Omental fat pad (tissue), 4 donors: ENCODE results near the gene MAST4. TPM values are rescaled to one million over a fixed set of nuclear protein-coding genes. Genes with fewer than 3 reads are reported as not detected.

Experiments used
- ATAC-seq: fragments of 150-250 bp; one replicate; pipeline ENCODE4 v1.9.1; 2016; ENCODE audit warnings: mild to moderate bottlenecking, moderate library complexity; ENCODE audit not compliant: low FRiP score
- DNase-seq: peaks from one replicate; pipeline ENCODE4 v3.0.0-alpha.2; 2019; ENCODE audit warnings: low spot score
- total RNA-seq, 4 donors: library from RNA; depleted of rRNA; stranded (reverse); fragments of >200 nt; gene quantifications; one replicate each; pipeline ENCODE4 v1.1.0, GENCODE V29; 2016
- TF ChIP-seq, protein P1 (sequence below), 3 donors: fragments of 450-650 bp; IDR thresholded peaks; one replicate each; pipeline ENCODE4 v1.5.1; 2016 to 2017; ENCODE audit warnings: antibody characterized with exemption in 3 of 3, mild to moderate bottlenecking in 3 of 3, moderate library complexity in 2 of 3

Gene MAST4
- total RNA-seq, 4 donors from 2014 or later = 52.2 to 76.8 (median 57.3) TPM

DNA sequence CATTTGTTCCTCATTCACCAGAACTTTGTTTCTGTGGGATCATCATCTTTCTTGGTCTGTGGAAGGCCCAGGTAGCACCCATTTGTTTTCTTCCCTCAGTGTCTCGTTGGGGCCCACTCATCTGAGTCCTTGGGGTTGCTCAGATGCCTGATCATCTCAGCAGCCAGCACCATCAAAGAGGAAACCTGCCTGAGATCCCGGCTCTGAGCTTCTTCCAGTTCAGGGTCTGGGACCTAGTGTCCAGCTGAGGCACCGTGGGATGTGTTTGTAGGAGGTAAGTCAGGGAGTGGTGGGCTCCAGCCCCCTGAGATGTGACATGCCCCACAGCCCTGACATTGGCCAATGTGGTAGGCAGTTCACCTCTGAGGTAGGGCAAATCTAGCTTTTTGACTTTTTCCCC lies 609.8 kb downstream of the MAST4 start:
- DNase-seq (no peak), ATAC-seq (no peak)

DNA sequence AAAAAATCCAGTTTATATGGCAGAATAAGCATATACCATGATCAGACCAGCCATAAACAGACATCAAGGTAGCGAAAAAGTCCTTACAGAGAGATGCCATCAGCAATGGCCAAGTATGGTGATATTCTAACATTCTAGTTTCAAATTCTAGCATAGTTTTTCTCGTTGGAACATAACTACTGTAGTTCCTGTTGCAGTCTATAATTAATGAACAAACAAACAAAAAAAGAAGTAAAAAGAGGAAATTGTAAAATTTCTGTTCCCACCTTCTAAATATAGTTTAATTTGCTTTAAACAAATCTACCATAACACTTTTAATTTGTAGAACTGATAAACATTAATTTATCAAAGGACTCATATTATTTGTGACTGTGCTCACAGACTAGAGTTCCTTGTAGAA lies 610.3 kb downstream of the MAST4 start:
- ATAC-seq (no peak), DNase-seq (no peak)
- TF ChIP-seq, protein P1, sequence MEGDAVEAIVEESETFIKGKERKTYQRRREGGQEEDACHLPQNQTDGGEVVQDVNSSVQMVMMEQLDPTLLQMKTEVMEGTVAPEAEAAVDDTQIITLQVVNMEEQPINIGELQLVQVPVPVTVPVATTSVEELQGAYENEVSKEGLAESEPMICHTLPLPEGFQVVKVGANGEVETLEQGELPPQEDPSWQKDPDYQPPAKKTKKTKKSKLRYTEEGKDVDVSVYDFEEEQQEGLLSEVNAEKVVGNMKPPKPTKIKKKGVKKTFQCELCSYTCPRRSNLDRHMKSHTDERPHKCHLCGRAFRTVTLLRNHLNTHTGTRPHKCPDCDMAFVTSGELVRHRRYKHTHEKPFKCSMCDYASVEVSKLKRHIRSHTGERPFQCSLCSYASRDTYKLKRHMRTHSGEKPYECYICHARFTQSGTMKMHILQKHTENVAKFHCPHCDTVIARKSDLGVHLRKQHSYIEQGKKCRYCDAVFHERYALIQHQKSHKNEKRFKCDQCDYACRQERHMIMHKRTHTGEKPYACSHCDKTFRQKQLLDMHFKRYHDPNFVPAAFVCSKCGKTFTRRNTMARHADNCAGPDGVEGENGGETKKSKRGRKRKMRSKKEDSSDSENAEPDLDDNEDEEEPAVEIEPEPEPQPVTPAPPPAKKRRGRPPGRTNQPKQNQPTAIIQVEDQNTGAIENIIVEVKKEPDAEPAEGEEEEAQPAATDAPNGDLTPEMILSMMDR (IDR thresholded peaks at IDR 0.05) = no peak

More for the DNA sequence above, 609.8 kb downstream of the MAST4 start:
- TF ChIP-seq, protein P1 (IDR thresholded peaks at IDR 0.05) = no peak

DNA sequence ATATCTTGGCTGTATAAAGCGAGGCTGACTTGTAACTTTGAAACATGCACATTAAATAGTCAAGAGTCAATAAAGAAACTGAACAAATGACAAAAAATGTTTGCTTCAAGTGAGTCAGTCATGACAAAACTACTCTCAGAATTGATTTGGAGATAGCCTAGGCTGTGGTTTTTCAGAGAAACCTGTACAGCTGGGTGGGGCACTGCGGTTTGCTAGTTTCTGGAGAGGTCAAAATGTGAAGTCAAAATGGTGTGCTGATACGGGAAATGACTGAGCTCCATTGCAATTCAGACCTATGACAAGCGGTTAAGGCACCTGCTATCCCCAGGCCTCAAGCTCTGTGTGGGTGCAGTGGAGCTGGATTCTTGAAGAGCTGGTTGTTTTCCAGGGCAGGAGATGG lies 610.7 kb downstream of the MAST4 start:
- no peak for ATAC-seq
- TF ChIP-seq, protein P1 (IDR thresholded peaks at IDR 0.05) = no peak
- no peak for DNase-seq

DNA sequence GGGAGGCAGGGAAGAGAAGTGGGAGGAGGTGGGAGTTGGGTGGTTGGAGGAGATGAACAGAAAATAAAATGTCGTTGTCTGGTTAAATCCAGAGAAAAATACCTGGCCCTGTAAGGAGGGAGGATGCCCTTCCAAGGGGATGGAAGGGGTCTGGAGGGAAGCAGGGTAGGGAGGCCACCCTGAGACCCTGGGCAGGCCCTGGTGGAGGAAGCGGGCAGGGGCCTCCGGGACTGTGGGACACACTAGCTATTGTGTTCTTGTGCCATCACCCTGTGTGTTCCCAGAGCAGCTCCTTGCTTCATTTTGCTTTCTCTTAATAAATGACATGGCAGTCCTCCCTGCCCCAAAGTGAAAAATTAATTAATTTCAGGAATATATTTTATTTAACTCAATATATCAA lies 612.2 kb downstream of the MAST4 start:
- no peak for DNase-seq
- TF ChIP-seq, protein P1 (IDR thresholded peaks at IDR 0.05) = no peak
- ATAC-seq = no peak

DNA sequence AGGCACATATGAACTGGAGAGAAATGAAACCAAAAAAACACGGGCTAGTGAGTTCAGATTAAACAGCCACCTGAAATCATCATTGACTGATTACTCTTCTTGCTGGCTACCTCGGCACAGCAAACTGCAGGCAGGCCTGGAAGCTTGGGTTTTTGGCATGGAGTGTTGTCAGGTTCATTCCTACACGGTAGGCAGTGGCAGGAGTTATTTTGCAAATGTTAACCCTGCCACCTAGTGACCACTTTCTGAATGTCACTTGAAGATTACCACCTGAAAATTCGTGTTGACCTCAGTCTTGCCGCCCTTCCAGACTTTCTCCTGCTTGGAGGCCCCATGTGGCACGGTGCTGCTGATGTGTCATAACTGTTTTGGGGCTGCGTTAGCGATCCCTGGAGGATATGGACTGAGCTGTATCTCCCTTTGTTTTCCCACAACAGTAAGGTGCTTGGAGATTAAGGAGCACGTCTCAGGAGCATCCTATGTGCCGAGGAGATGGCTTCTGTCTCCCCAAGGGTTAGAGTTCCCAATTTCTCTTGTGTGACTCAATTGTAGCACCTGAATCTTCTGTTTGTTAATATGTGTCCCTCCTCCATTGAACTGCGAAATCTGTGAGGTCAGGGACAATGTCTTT lies 613.1 kb downstream of the MAST4 start:
- TF ChIP-seq, protein P1 (IDR thresholded peaks at IDR 0.05) = peak in 2 of 3 donors; percentile 49 to 83
- no peak for DNase-seq
- ATAC-seq = peak; percentile 94

DNA sequence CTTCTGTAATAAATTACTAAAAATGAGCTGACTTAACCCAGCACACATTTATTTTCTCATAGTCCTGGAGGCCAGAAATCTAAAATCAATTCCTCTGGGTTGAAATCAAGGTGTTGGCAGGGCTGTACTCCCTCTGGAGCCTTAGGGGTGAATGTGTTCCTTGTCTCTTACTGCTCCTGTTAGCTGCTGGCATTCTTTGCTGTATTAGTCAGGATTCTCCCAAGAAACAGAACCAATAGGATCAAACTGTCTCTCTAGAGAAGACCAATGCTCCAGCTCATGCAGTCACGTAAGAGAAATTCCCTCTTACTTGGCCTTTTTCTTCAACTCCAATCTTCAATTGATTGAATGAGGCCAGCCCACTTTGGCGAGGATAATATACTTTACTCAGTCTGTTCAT lies 615.7 kb downstream of the MAST4 start:
- ATAC-seq (no peak), DNase-seq (no peak)
- TF ChIP-seq, protein P1 (IDR thresholded peaks at IDR 0.05) = no peak

DNA sequence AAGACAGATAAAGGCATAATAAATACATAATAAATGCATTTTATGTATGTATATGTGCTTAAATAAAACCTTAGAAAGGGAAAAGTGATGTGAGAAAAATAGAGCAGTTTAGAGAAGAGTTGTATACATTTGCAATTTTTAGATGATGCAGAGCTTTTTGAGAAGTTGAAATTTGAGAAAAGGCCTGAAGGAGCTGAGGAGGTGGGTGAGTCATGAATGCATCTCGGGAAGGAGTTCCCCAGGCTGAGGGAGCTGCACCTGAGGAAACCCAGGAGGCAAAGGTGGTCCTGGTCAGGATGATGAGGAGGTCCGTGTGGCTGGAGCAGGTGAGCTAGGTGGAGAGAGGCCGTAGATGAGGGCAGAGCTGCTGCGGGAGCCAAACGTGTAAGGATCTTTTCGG lies 617.8 kb downstream of the MAST4 start:
- no peak for ATAC-seq
- no peak for DNase-seq
- TF ChIP-seq, protein P1 (IDR thresholded peaks at IDR 0.05) = no peak
